ENCODE measurements around the gene FAM3B. TPM values are rescaled to one million over a fixed set of nuclear protein-coding genes. Genes with fewer than 3 reads are reported as not detected.

The FAM3B gene, protein sequence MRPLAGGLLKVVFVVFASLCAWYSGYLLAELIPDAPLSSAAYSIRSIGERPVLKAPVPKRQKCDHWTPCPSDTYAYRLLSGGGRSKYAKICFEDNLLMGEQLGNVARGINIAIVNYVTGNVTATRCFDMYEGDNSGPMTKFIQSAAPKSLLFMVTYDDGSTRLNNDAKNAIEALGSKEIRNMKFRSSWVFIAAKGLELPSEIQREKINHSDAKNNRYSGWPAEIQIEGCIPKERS
- under 1 TPM in 3 of 4 donors, not detected in 1; 0.37 to 0.79 (median 0.78) TPM for total RNA-seq
- 0.29 TPM for polyA plus RNA-seq
- long read RNA-seq, donor 1: 0 reads
- long read RNA-seq, donor 2: 0 reads
- long read RNA-seq, donor 3: 0 reads
- long read RNA-seq, donor 4: 0 reads

DNA sequence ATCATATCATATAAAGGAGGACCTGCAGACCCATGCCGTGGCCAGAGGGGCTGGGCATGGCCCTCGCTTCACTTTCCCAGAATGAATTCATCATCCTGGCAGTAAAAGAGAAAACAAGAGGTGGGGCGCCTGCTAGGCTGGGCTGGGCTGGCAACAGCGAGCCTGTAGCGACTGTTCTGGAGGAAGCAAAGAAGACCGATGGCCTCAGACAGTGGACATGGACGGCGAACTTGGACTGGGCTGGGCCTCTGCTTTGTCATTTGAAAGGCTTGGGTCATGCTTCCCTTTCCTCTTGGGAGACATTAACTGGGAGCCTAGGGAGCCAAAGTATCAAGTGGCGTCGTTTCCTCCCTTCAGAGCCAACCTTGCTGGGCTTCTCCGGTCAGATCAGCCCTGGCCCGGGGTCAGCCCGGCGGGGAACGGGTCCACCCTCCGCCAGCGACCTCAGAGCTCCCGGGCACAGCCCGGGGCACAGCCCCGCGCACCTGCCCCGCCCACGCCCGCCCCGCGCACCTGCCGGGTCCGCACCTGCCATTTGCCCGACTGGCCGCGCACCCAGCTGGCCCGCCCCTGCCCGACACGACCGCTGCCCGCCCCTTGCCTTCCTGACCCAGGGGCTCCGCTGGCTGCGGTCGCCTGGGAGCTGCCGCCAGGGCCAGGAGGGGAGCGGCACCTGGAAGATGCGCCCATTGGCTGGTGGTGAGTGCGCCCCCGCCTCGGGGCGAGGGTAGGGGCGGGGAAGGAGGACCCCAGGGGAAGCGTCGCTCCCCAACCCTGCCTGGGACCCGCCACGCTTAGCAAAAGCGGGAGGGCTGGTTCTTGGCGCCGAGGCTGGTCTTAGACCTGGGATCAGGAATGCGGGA is at the start of gene FAM3B:
Gene FAM3B, plus strand, starts transcription at position 602 of the 863 bp plus-strand sequence. Its CDS starts 79 bp downstream, at position 681.
- 8% methylated on average over 55 of the region's 55 CpGs for WGBS
- H3K27me3 ChIP-seq (ENCODE audit: control insufficient read depth, insufficient read depth): no peaks in the 10 kb centered on the region
- ATAC-seq (peak; percentile 40 to 70), DNase-seq (peak in 1 of 3 donors; percentile 62)
- H3K4me3 ChIP-seq (ENCODE audit: low read length): peak within 1 kb of the TSS; percentile 34
- H3K9me3 ChIP-seq (ENCODE audit: control insufficient read depth, low read length): no peaks in the 10 kb centered on the region
- intact Hi-C loops (cut with DNase I): no loop called here
- no peaks in the 10 kb centered on the region for H3K4me1 ChIP-seq (ENCODE audit: control insufficient read depth, insufficient read depth, low read length)
- H3K27ac ChIP-seq (ENCODE audit: low read length): no peak within 1 kb of the TSS

DNA sequence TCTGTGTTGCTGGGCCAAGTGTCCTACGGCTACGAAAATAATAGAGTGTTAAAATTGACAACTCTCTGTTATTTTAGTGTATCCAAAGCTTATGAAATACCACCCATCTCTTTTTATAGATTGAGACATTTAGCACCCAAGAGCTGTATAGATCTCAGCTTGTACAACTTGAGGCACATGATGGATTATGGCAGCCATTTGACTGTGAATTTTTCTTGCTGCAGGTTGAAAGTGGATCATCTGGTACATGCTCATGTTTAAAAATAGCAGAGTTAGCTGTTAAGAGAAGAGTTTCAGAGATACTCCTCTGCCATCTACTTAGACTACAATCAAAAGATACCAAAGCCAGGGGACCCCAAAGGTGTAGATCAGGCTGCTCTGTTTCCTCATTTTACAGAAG is 49.3 kb upstream of the FAM3B start:
- H3K27me3 ChIP-seq (ENCODE audit: control insufficient read depth, insufficient read depth): no peaks in the 10 kb centered on the region
- intact Hi-C loops (cut with DNase I): no loop called here
- ATAC-seq (peak in 1 of 2 donors; percentile 40), DNase-seq (no peak)
- H3K4me1 ChIP-seq (ENCODE audit: control insufficient read depth, insufficient read depth, low read length): no peaks in the 10 kb centered on the region
- no peak overlapping the region for H3K27ac ChIP-seq (ENCODE audit: low read length)
- WGBS: 70% methylated on average over 2 of the region's 2 CpGs
- H3K9me3 ChIP-seq (ENCODE audit: control insufficient read depth, low read length): no peaks in the 10 kb centered on the region
- H3K4me3 ChIP-seq (ENCODE audit: low read length): no peak overlapping the region

DNA sequence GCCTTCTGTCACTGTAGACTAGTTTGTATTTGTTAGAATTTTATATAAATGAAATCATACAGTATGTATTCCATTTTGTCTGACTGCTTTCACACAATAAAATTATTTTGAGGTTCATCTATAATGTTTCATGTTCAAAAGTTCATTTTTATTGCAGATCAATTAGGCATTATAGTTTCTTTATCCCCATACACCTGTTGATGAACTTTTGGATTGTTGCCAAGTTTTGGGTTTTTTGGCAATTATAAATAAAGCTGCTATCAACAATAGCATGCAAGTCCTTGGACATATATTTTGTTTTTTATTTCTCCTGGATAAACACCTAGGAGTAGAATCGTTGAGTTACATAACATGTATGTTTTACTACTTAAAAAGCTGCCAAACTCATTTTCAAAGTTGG is 47.1 kb upstream of the FAM3B start:
- H3K27me3 ChIP-seq (ENCODE audit: control insufficient read depth, insufficient read depth): no peaks in the 10 kb centered on the region
- no peaks in the 10 kb centered on the region for H3K4me1 ChIP-seq (ENCODE audit: control insufficient read depth, insufficient read depth, low read length)
- no peak overlapping the region for H3K4me3 ChIP-seq (ENCODE audit: low read length)
- WGBS: 33% methylated on average over 1 of the region's 1 CpG
- no peak overlapping the region for H3K27ac ChIP-seq (ENCODE audit: low read length)
- DNase-seq (no peak), ATAC-seq (no peak)
- no peaks in the 10 kb centered on the region for H3K9me3 ChIP-seq (ENCODE audit: control insufficient read depth, low read length)
- intact Hi-C loops (cut with DNase I): no loop called here

DNA sequence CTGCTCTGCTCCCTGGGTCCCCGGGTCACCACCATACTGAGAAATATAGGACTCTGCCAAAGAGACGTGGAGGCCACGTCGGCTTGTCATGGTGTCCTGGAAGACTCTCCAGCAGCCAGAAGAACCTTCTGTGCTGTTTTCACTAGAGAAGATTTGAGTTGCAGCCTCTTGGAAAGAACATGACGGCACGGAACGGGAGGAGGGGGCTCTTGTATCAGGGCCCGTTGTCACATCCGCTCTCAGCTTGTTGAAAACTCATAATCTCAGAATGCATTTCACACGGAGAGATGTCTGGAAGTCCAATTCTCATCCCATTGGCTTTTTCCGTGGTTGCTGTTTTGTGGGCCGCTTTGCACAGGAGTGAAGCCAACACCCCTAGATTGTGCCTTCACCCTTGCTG is 39.4 kb upstream of the FAM3B start:
- DNase-seq: no peak
- peak in 1 of 2 donors; percentile 25 for ATAC-seq
- intact Hi-C loops (cut with DNase I): no loop called here
- no peaks in the 10 kb centered on the region for H3K4me1 ChIP-seq (ENCODE audit: control insufficient read depth, insufficient read depth, low read length)
- no peak overlapping the region for H3K27ac ChIP-seq (ENCODE audit: low read length)
- 53% methylated on average over 12 of the region's 12 CpGs for WGBS
- no peaks in the 10 kb centered on the region for H3K27me3 ChIP-seq (ENCODE audit: control insufficient read depth, insufficient read depth)
- no peak overlapping the region for H3K4me3 ChIP-seq (ENCODE audit: low read length)
- no peaks in the 10 kb centered on the region for H3K9me3 ChIP-seq (ENCODE audit: control insufficient read depth, low read length)

DNA sequence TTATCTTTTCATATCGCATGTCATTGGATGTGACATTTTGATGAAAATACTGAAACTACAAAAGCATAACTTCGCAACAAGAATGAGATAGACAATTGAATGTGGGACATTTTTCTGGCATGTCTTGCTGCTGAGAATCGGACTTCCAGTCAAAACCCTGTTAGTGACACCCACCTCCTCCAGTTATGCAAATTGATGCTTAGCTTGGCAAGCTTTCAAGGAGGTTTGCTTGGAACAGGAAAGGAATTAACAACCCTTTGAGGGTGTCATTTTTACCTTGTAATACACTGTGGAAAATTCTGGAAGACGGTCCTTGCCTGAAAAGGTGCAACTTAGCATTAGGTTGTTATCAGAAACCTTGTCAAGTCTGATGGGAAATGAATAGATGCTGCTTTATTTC is 38.8 kb upstream of the FAM3B start:
- intact Hi-C loops (cut with DNase I): no loop called here
- Histone ChIP-seq H3K4me1 (ENCODE audit: control insufficient read depth, insufficient read depth, low read length) (no peaks in the 10 kb centered on the region), H3K27ac (ENCODE audit: low read length) (no peak overlapping the region), H3K4me3 (ENCODE audit: low read length) (no peak overlapping the region), H3K9me3 (ENCODE audit: control insufficient read depth, low read length) (no peaks in the 10 kb centered on the region), H3K27me3 (ENCODE audit: control insufficient read depth, insufficient read depth) (no peaks in the 10 kb centered on the region)
- DNase-seq: no peak
- ATAC-seq: peak in 1 of 2 donors; percentile 43
- WGBS: 57% methylated on average over 4 of the region's 4 CpGs

DNA sequence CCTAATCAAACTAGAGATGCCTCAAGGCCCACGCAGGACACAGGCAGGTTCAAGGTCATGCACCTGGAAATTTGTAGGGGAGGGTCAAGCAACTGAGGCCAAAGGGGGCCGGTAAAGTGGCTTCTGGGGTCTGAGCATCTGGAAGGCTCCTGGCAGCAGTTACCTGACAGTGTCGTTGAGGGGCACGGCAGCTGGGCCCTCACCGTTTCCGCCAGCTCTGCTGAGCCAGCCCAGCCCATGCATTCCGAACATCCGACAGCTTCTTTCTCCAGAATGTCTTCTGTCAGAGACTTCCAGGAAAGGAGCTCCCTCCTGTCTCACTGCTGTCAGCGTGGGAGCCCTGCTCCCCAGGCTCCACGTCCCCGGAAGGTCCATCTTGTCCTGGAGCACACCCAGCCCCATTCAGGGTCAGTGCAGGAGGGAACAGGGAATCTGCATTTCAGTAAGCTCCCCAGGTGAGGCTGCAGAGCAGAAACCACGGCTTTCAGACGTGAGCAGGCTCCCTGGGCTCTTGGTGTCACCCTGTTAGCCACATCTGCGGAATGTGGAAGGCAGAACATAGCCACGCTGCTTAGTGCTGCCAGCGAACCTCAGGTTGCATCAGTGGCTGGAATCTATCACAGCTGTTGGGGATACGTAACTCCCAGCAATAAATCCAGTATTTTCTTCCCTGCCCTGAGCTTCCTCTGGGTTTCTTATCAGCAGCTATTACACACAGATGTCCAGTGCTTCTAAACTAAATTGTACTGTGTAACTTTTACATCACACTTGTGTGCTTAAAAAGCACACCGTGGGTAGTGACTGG is 36.3 kb upstream of the FAM3B start:
- Histone ChIP-seq H3K9me3 (ENCODE audit: control insufficient read depth, low read length) (no peaks in the 10 kb centered on the region), H3K27ac (ENCODE audit: low read length) (no peak overlapping the region), H3K4me1 (ENCODE audit: control insufficient read depth, insufficient read depth, low read length) (no peaks in the 10 kb centered on the region), H3K27me3 (ENCODE audit: control insufficient read depth, insufficient read depth) (no peaks in the 10 kb centered on the region), H3K4me3 (ENCODE audit: low read length) (no peak overlapping the region)
- peak in 1 of 3 donors; percentile 46 for DNase-seq
- ATAC-seq: peak in 1 of 2 donors; percentile 65
- intact Hi-C loops (cut with DNase I): loop anchor here (5.0 kb wide), 2 partner anchors 177 to 182 kb away; no protein-coding TSS in a partner anchor
- 56% methylated on average over 18 of the region's 18 CpGs for WGBS

DNA sequence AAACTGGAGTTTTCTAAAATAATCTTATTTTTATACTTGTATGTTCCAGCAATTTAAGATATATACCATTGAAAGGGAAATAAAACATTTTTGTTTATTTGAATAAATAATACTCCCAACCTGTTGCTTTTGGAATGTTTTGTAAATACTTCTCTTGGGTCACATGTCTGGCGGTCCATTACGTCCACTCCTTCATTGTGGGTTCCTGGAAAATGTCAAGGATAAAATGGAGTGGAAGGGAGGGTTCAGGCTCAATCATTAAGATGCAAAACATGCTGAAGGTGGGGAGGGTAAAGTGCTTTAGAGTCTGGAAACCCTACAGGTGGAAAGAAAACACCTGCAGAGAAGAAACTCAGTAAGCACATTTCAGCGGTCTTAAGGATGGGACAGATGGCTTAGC is 34.2 kb upstream of the FAM3B start:
- 56% methylated on average over 3 of the region's 3 CpGs for WGBS
- Histone ChIP-seq H3K27me3 (ENCODE audit: control insufficient read depth, insufficient read depth) (no peaks in the 10 kb centered on the region), H3K4me3 (ENCODE audit: low read length) (no peak overlapping the region), H3K4me1 (ENCODE audit: control insufficient read depth, insufficient read depth, low read length) (no peaks in the 10 kb centered on the region), H3K27ac (ENCODE audit: low read length) (no peak overlapping the region), H3K9me3 (ENCODE audit: control insufficient read depth, low read length) (no peaks in the 10 kb centered on the region)
- no peak for DNase-seq
- intact Hi-C loops (cut with DNase I): loop anchor here (5.0 kb wide), 2 partner anchors 175 to 180 kb away; no protein-coding TSS in a partner anchor
- ATAC-seq: no peak

DNA sequence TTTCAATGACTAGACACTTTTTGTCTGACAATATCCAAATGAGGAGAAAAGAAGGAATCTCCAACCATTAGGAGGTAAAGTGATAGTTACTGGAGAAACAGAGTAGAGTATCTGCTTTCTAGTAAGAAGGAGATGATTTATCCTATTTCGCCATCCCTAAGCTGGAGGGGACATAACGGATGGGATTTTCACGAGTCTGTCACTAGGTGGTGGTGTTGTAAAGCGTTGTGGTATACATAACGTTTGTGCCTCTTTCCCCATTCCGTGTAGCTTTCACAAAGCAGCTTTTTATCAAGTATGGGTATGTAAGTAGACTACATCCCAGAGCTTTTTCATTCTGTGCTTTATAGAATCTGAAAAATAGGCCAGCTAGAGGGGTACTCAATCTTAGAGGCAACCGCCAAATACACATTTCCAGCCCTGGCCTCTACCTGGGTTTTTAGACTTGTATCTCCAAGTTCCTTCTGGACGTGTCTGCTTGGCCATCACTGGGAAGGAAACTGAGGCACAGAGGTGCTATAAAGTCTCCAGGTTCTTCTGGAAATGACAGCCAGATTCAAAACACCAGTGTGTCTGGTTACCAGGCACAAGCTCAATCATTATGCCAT is 33.3 kb upstream of the FAM3B start:
- Histone ChIP-seq H3K9me3 (ENCODE audit: control insufficient read depth, low read length) (no peaks in the 10 kb centered on the region), H3K4me3 (ENCODE audit: low read length) (no peak overlapping the region), H3K27me3 (ENCODE audit: control insufficient read depth, insufficient read depth) (no peaks in the 10 kb centered on the region), H3K27ac (ENCODE audit: low read length) (no peak overlapping the region), H3K4me1 (ENCODE audit: control insufficient read depth, insufficient read depth, low read length) (no peaks in the 10 kb centered on the region)
- no peak for DNase-seq
- 17% methylated on average over 8 of the region's 8 CpGs for WGBS
- peak; percentile 88 to 92 for ATAC-seq
- intact Hi-C loops (cut with DNase I): loop anchor here (5.0 kb wide), 2 partner anchors 174 to 179 kb away; no protein-coding TSS in a partner anchor

DNA sequence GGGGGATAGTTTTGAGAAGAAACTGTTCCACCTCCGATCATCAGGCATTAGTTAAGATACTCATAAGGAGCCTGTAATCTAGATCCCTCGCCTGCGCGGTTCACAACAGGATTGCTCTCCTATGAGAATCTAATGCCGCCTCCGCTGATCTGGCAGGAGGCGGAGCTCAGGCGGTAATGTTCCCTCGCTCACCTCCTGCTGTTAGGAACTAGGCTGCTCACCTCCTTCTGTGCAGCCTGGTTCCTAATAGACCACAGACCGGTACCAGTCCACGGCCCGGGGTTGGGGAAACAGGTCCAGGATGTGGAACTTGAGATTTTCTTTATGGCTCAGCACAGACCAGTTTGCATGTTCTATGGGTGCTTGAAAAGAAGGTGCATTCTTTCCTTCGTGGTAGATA is 27.2 kb upstream of the FAM3B start:
- Histone ChIP-seq H3K27me3 (ENCODE audit: control insufficient read depth, insufficient read depth) (peaks cover 2% of the 10 kb centered on the region), H3K27ac (ENCODE audit: low read length) (no peak overlapping the region), H3K9me3 (ENCODE audit: control insufficient read depth, low read length) (no peaks in the 10 kb centered on the region), H3K4me3 (ENCODE audit: low read length) (no peak overlapping the region), H3K4me1 (ENCODE audit: control insufficient read depth, insufficient read depth, low read length) (no peaks in the 10 kb centered on the region)
- no peak for ATAC-seq
- no peak for DNase-seq
- WGBS: 65% methylated on average over 13 of the region's 13 CpGs
- intact Hi-C loops (cut with DNase I): no loop called here

DNA sequence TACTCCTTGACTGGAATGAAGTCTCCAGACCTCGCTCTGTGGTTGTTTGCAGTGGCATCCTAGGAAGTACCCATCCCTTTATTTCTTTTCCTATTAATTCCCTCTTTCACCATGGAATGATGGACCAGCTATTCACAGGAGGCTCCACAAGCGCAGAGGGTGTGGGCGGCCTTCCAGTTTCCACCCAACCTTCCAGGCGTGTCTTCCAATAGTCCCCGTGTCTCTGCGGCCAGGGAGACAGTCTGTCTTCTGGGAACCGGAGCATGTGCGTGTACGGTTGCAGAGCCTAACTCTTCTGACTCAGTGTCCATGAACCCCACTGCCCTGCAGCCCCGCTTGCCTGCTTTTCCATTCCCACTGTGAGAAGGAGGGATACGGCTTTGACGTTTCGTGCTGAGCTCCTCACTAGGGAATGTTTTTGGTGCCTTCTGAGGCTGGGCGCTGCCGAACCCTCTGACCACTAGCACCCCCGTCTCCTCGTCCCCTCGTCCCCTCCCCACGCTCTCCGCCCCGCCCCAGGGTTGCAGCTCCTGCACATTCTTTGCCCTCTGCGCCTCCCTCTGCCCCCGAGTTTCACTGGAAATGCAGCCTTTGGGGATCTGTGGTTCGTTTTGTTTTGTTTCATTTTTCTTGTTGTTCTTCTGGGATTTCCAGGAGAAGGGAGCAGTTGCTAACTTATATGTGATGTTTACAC is 26.3 kb upstream of the FAM3B start:
- no peak for DNase-seq
- no peak for ATAC-seq
- Histone ChIP-seq H3K27ac (ENCODE audit: low read length) (no peak overlapping the region), H3K9me3 (ENCODE audit: control insufficient read depth, low read length) (no peaks in the 10 kb centered on the region), H3K4me3 (ENCODE audit: low read length) (no peak overlapping the region), H3K4me1 (ENCODE audit: control insufficient read depth, insufficient read depth, low read length) (no peaks in the 10 kb centered on the region), H3K27me3 (ENCODE audit: control insufficient read depth, insufficient read depth) (peaks cover 2% of the 10 kb centered on the region)
- intact Hi-C loops (cut with DNase I): no loop called here
- 59% methylated on average over 24 of the region's 24 CpGs for WGBS
